Activated B cell treated with CpG ODN at 0.5 μM for 24 hours (primary cell): ENCODE data around the gene EXPH5. TPM values are rescaled to one million over a fixed set of nuclear protein-coding genes. Genes with fewer than 3 reads are reported as not detected.

ENCODE experiments used
- ATAC-seq: fragments of 200-7000 bp; cut with Tn5 transposase; one replicate; pipeline ENCODE4 v1.10.0; 2021; ENCODE audit warnings: low read depth, mild to moderate bottlenecking, moderate library complexity
- CTCF ChIA-PET: fragments of 350-600 bp; sonication (Branson Sonifier 250); formaldehyde crosslinking; loops from one replicate; lab custom pipeline; 2021; ENCODE audit warnings: antibody characterized with exemption; lab: Charles Lee
- POLR2A ChIA-PET: fragments of 350-600 bp; sonication (Branson Sonifier 250); formaldehyde crosslinking; loops from one replicate; lab custom pipeline; 2021; ENCODE audit warnings: antibody characterized with exemption; lab: Charles Lee
- DNase-seq: peaks from one replicate; pipeline ENCODE4 v3.0.0; 2022
- H3K27ac Mint-ChIP-seq: one replicate; pipeline ENCODE4 v1.8.0; 2020; ENCODE audit warnings: mixed read lengths
- H3K27me3 Mint-ChIP-seq: one replicate; pipeline ENCODE4 v1.8.0; 2021; ENCODE audit warnings: mixed read lengths
- H3K36me3 Mint-ChIP-seq: one replicate; pipeline ENCODE4 v1.8.0; 2021; ENCODE audit warnings: low read depth, mixed read lengths
- H3K4me1 Mint-ChIP-seq: one replicate; pipeline ENCODE4 v1.8.0; 2021; ENCODE audit warnings: mixed read lengths
- H3K4me3 Mint-ChIP-seq: one replicate; pipeline ENCODE4 v1.8.0; 2020; ENCODE audit warnings: mild to moderate bottlenecking, mixed read lengths
- H3K9me3 Mint-ChIP-seq: one replicate; pipeline ENCODE4 v1.8.0; 2020; ENCODE audit warnings: mixed read lengths
- intact Hi-C: fragments of 100-400 bp; cut with micrococcal nuclease; formaldehyde crosslinking; loops from one replicate; pipeline ENCODE4 v1.15.1; 2024
- total RNA-seq: library from RNA; stranded (reverse); gene quantifications from 2 replicates; pipeline ENCODE4 v1.2.3, GENCODE V29; 2022
- TF ChIP-seq, protein P1 (sequence below): fragments of 200-600 bp; IDR thresholded peaks from one replicate; pipeline ENCODE4 v1.8.0; 2022; ENCODE audit warnings: antibody characterized with exemption, mild to moderate bottlenecking

EXPH5 gene
- total RNA-seq, 1 donor from 2014 or later, result 0.29 TPM

DNA sequence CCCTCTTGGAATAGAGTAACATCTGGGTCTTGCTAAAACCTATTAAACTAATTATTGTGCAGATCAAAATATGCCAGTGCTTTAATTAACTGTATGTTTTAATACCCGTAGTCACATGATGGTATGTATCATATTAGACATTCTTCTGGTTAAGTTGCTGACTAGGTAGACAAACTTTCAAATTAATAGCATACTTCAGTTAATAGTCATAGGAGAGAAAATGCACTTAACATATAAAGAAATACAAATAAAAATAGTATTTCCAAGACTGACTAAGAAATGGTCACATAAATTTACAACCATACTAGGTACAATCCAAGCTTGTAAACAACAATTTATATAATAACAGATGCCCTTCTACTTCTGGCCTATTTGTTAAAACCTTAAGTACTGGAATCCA lies 7.6 kb upstream of the EXPH5 start:
- DNase-seq, result no peak
- no peak overlapping the region for H3K27ac Mint-ChIP-seq
- H3K36me3 Mint-ChIP-seq, result no peaks in the 10 kb centered on the region
- H3K27me3 Mint-ChIP-seq, result peaks cover 38% of the 10 kb centered on the region
- H3K9me3 Mint-ChIP-seq, result no peaks in the 10 kb centered on the region
- ChIA-PET POLR2A (no interaction called here), CTCF (no interaction called here)
- no peaks in the 10 kb centered on the region for H3K4me1 Mint-ChIP-seq
- TF ChIP-seq, protein P1, sequence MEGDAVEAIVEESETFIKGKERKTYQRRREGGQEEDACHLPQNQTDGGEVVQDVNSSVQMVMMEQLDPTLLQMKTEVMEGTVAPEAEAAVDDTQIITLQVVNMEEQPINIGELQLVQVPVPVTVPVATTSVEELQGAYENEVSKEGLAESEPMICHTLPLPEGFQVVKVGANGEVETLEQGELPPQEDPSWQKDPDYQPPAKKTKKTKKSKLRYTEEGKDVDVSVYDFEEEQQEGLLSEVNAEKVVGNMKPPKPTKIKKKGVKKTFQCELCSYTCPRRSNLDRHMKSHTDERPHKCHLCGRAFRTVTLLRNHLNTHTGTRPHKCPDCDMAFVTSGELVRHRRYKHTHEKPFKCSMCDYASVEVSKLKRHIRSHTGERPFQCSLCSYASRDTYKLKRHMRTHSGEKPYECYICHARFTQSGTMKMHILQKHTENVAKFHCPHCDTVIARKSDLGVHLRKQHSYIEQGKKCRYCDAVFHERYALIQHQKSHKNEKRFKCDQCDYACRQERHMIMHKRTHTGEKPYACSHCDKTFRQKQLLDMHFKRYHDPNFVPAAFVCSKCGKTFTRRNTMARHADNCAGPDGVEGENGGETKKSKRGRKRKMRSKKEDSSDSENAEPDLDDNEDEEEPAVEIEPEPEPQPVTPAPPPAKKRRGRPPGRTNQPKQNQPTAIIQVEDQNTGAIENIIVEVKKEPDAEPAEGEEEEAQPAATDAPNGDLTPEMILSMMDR, result no peak
- no peak for ATAC-seq
- no peak overlapping the region for H3K4me3 Mint-ChIP-seq
- intact Hi-C loops, result no loop called here

DNA sequence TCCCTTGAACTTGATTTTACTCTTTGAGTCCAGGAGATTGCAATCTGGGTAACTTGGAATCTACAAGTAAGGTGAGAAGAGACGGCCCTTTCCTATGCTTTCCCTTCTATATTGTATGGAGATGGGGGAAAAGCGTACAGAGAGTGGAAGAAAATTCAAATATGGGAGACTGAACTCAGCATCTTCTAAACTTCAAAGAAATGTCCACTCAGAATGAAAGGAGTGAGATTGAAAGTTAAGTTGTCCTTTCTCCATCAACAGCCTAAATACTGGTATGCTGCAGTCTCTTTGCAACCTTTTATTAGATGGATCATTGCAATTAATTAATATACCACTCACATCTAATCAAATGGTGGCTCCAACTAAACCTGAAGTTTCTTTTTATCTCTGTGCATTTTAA lies 6.4 kb upstream of the EXPH5 start:
- DNase-seq (no peak), ATAC-seq (no peak)
- no peaks in the 10 kb centered on the region for H3K4me1 Mint-ChIP-seq
- H3K27ac Mint-ChIP-seq, result no peak overlapping the region
- H3K9me3 Mint-ChIP-seq, result no peaks in the 10 kb centered on the region
- H3K27me3 Mint-ChIP-seq, result peaks cover 44% of the 10 kb centered on the region
- no peaks in the 10 kb centered on the region for H3K36me3 Mint-ChIP-seq
- TF ChIP-seq, protein P1, result no peak
- ChIA-PET CTCF (no interaction called here), POLR2A (no interaction called here)
- H3K4me3 Mint-ChIP-seq, result no peak overlapping the region
- intact Hi-C loops, result no loop called here

DNA sequence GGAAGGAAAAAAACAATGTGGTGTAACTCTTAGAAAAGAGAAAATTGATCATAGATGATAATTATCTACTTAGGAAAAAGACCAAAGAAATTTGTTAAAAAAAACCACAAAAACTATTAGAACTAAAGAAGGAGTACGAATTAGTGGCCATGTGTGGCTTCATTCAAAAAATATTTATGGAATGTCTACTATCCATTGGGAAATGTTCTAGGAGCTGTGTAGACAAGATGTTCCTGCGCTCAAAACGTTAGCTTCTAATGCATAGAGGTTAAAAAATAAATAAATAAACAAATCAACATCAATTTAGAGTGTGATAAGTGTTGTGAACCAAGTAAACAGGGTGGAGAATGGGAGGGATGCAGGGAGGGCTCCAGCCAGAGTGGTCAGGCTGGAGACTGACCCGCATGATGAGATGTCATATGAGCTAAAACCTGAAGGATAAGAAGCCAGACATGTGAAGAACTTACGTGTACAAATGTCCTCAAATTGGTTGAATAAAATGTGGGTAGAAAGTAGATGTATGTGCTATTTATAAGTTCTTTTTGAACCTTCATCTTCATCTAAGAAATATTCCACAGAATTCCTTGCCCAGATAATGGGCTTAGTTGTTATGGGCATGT lies 4.3 kb upstream of the EXPH5 start:
- TF ChIP-seq, protein P1, result no peak
- ATAC-seq (no peak), DNase-seq (no peak)
- ChIA-PET CTCF (no interaction called here), POLR2A (no interaction called here)
- Mint-ChIP-seq H3K36me3 (peaks cover 4% of the 10 kb centered on the region), H3K27ac (no peak overlapping the region), H3K4me1 (peaks cover 8% of the 10 kb centered on the region), H3K4me3 (no peak overlapping the region), H3K27me3 (peaks cover 44% of the 10 kb centered on the region), H3K9me3 (no peaks in the 10 kb centered on the region)
- intact Hi-C loops, result no loop called here

DNA sequence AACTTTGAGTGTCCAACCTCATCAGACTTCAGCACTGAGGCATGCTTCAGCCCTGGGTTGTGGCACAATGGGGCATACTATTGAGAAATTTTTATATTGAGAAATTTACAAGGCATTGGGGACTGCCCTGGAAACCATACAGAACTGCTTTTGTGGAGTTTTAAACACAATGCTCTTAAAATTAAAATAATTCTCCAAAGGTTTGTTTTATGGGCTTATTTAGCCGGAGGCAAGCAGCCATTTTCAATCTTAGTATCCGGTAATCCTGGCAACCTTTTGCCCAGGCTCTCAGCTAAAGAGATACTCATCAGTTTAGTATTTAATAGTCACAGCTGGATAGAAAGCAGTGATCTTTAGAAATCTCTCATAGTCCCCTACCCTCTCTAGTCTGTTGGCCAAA lies 3.1 kb upstream of the EXPH5 start:
- Mint-ChIP-seq H3K27ac (no peak overlapping the region), H3K36me3 (peaks cover 4% of the 10 kb centered on the region), H3K4me1 (peaks cover 14% of the 10 kb centered on the region), H3K9me3 (no peaks in the 10 kb centered on the region), H3K4me3 (no peak overlapping the region), H3K27me3 (peaks cover 46% of the 10 kb centered on the region)
- TF ChIP-seq, protein P1, result no peak
- ChIA-PET CTCF (no interaction called here), POLR2A (no interaction called here)
- intact Hi-C loops, result no loop called here
- no peak for DNase-seq
- no peak for ATAC-seq

DNA sequence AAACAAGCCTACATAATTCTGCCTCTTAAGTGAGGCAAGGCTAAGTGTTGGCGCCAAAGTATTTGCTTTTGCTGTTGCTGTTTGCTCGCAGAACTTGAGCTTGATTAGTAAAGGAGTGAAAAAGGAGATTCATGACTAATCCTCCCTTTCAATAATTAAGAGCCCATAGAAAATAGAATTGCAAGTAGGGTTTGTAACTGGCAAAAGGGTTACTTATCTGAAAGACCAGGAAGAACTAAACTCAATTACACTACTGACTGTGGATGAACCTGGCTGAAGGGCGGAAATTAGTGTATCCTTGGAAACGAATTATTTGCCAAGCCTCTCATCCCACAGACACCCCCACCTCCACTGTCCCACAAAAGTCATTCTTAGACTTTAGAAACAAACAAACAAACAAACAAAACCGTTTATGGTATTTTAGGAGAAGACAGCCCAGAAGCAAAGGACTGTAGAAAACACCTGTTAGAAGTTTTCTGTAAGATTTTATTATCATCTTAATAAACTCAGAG lies 411 bp upstream of the EXPH5 start:
- Mint-ChIP-seq H3K36me3 (peaks cover 4% of the 10 kb centered on the region), H3K27ac (no peak overlapping the region), H3K4me3 (peak overlapping the region; percentile 93), H3K9me3 (no peaks in the 10 kb centered on the region), H3K27me3 (peaks cover 42% of the 10 kb centered on the region), H3K4me1 (peaks cover 14% of the 10 kb centered on the region)
- intact Hi-C loops, result loop anchor here (1.0 to 2.0 kb wide), 3 partner anchors 71 to 372 kb away; partner anchors contain the start of genes C11orf65, DDX10 and NPAT
- DNase-seq (no peak), ATAC-seq (no peak)
- CTCF ChIA-PET, result no interaction called here
- POLR2A ChIA-PET, result no interaction called here
- TF ChIP-seq, protein P1, result no peak
